ENCODE measurements around the gene IQCF2.
"Not testable (repeated sequence)": the region's sequence is repeated elsewhere in the genome, so short reads cannot be mapped to it uniquely, and the experiment has no call there.

The IQCF2 gene

DNA sequence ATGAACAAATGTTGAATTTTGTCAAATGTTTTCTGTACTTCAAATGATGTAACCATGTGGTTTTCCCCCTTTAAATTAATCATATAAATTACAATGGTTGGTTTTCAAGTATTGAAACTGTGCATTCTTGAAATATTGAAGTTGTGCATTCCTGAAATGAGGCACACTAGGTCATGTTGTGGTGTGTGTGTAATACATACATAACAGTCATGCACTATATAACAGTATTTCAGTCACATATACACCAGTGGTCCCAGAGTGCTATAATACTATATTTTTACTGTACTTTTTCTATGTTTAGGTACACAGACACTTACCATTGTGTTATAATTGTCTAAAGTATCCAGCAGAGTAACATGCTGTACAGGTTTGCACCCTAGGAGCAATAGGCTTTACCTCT lies 25.0 kb downstream of the IQCF2 start:
- DNase-seq, result no peak

DNA sequence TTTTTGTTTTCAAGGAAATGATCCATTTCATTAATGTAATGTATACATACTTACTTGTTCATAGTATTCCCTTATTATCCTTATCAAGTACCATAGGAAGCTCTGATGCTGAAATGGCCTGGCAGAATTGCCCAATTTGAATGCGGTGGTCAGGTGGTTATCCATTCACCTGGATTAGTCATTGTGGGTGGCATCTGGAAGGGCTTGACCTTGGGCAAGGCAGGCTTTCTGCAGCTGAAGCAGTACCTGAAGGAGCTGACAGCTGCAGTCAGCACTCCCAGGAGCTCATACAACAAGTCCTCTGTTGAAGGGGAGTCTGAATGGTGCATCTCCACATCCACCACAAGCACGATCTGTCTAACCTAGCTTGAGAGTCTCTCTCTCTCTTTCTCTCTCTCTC lies 26.2 kb downstream of the IQCF2 start:
- no peak for DNase-seq

- no peak for DNase-seq
Measured at GRCh38 chr3:51888463-51889105, 27.2 kb downstream of the IQCF2 start.

- no peak for DNase-seq
Measured at GRCh38 chr3:51891242-51892039, 30.0 kb downstream of the IQCF2 start.

- DNase-seq, result no peak
Measured at GRCh38 chr3:51894391-51894790, 33.0 kb downstream of the IQCF2 start.

DNA sequence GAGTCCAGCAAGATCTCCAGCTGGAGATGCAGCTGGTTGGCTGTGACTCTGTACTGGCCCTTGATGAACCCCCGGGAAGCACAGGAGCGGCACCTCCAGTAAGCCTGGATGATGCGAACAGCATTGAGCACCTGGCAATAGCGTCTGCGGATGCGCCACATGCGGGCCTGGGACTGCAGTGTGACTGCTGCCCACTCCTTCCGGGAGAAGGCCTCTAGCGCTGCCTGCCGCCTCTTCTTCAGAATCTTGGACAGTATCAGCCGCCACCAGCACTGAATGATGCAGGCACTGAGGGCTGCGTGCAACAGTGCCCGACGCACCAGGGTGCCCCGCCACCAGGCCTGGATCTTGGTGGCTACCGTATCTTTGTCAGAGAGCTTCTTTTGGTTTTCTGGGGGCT lies 33.5 kb downstream of the IQCF2 start:
- no peak for DNase-seq

DNA sequence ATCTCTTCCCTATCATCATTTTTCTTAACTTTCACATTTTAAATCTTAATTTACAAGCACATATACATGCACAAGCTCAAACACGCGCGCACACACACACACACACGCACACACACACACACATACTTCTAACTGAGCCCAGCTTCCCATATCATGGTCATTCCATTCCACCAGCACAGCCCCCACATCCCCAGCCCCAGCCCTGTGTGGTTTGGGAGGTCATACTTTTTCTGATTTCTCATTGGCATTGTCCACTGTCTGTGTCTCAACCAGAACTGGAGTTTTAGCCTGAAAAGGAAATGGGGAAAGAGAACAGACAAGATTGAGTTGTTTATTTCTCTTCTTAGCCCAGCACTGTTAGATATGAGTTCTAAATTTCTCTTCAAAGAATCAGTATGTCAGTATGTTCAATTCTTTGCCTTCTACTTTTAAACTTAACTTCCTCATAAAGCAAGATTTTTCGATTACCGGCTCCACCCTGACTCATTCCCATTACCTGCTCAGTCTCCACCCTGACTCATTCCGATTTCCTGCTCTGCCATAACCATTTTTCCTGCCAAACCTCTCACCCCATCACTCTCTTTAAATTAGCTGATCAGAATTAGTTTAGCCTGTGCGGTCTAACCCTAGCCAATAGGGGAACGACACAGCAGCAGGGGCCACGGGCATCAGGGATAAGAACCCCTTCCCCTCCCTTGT lies 35.3 kb downstream of the IQCF2 start:
- no peak for DNase-seq

GRCh38 chr3:51897391-51897790 lies 36.0 kb downstream of the IQCF2 start:
- no peak for DNase-seq

- DNase-seq, result not testable (repeated sequence)
Measured at GRCh38 chr3:51900043-51900442, 38.6 kb downstream of the IQCF2 start.

DNA sequence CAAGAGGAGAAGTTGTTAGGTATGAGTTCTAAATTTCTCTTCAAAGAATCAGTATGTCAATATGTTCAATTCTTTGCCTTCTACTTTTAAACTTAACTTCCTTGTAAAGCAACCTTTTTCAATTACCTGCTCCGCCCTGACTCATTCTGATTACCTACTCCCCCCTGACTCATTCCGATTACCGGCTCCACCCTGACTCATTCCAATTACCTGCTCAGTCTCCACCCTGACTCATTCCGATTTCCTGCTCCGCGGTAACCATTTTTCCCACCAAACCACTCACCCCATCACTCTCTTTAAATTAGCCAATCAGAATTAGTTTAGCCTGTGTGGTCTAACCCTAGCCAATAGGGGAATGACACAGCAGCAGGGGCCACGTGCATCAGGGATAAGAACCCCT lies 40.9 kb downstream of the IQCF2 start:
- peak; percentile 72 for DNase-seq

DNA sequence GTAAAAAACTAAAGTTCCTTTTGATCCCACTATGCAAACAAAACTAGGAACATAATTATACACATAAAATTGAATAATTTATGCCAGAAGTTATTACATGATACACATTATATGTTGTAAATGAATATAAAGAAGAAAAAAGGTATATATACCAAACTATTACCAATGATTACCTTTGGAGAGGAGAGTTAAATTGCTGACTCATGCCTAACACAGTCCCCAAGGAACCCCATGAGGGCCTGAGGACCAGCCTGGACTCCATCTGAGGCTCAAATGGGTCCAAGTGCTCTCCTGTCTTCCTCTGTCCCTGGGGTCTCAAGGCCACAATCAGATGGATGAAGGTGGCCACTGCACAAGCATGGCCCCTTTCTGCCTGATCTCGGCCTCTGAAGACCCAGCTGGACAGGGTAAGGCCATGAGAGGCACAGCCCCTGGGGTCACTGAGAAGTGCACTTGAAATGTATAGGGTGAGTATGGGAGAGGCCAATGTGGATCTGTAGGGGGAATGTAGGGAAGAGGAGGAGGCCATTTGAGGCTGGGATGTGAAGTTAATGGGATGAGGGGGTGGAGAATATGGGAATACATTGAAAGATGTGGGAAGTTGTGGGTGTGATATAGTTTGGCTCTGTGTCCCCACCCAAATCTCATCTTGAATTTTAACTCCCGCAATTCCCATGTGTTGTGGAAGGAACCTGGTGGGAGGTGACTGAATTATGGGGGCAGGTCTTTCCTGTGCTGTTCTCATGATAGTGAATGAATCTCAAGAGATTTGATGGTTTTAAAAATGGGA lies 42.8 kb downstream of the IQCF2 start:
- no peak for DNase-seq

DNA sequence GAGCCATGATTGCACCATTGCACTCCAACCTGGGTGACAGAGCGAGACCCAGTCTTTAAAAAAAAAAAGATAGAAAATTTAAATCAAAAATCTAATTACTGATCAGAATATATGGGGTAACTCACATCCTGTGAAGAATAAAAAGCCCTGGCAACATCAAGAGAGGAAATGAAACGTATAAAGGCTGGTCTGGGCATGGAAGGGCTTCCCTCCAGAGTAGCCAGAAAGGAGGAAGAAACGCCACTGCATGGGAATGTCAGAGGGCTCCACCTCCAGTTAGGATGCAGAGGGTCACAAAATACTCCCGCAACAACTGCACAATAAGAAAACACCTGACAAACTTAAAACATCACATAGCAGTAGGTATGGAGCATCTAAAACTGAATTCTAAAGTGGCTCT lies 46.6 kb downstream of the IQCF2 start:
- no peak for DNase-seq
